Activated CD8-positive, alpha-beta memory T cell treated with anti-CD3 and anti-CD28 coated beads for 4 hours (primary cell): Measurements from ENCODE around the gene SELENOS.

Source experiments
- DNase-seq, 2 donors: peaks; one replicate each; pipeline ENCODE4 v3.0.0-alpha.2; 2020; ENCODE audit warnings: low read depth in 2 of 2

SELENOS gene

DNA sequence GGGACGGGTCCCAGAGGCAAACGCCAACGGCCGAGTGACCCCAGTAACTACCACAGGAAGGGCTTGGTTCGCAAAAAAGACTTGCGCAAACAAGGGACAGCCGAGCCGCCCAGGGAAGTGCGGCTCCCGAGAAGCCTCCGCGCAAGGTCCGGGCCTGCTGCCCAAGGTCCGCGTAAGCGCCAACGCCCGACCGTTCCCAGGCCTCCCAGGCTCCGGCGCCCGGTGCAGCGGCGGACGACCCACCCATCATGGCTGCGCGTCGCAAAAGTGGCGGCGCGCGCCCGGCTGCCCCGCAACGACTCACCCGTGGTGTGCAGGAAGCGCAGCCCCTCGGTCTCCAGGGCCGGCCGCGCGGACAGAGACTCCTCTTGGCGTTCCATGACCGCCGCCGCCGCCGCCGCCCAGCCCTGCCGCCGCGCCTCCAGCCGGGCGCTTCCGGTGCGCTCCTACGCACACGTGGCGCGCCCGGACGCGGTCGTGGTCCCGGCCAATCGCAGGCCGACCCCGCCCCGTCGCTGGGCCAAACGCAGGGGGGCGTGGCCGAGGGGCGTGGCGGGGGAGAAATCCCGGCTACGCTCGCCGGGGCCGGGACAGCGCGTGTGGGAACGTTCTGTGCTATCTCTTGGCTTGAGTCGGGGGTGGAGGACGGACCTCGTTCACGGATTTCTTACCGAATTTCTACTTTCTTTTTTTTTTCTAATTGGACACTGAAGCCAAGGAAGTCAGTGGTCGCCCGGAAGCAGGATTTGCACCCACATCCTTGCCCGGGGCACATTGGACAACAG, at the start of gene SELENOS:
SELENOS (minus strand) TSS at position 448 of the 785 bp plus-strand sequence; CDS start at position 380, 68 bp downstream.
- DNase-seq: peak; percentile 65 to 75

GRCh38 chr15:101326462-101327146, 49.3 kb upstream of the SELENOS start:
- DNase-seq: no peak

DNA sequence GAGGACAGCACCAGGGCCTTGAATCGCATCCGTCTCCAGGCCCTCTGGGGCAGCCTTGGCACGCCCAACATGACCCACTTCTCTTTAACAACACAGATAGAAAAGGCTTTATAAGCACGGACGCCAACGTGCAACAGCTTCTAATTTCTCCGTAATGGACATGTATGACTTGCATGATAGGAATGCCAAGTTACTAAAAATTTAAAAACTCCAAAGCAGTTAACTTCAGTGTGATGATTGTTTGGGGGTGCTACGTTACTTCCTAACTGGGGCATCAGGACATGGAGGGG, 48.7 kb upstream of the SELENOS start:
- no peak for DNase-seq

- DNase-seq: no peak
These were observed 48.2 kb upstream of the SELENOS start for GRCh38 chr15:101325263-101326025.

GRCh38 chr15:101324524-101325177, 47.4 kb upstream of the SELENOS start:
- no peak for DNase-seq

DNA sequence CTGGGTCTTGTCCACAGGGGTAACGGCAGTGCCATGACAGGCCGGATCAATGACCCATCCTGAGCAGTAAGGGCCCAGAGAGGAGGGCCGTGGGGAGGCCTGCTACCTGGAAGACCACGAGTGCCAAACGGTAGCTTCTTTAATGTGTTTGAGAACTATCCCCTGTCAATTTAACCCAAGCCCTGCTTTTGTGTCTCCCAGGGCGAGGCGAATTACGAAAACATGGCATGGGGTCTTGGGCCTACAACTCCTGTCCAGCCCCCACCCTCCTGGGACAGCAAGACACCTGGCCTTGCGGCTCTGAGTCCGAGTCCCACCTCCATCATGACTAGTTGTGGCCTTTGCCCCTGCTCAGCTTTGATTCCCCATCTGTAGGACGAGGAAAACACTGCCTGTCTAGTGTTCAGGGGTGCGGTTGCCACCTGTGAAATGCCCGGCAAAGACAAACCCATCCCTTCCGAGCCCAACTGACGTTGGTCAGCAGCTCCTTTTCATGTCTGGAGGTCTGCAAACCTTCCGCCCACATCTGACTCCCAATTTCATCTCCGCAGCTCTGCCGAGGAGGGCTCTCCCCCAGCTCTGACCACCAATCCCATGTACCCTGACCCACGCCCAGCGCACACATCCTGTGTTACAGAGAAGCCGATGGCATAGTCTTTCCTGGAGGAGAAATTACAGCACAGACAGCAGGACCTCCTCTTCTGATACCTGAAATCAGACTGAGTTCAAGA, 46.7 kb upstream of the SELENOS start:
- DNase-seq: no peak

DNA sequence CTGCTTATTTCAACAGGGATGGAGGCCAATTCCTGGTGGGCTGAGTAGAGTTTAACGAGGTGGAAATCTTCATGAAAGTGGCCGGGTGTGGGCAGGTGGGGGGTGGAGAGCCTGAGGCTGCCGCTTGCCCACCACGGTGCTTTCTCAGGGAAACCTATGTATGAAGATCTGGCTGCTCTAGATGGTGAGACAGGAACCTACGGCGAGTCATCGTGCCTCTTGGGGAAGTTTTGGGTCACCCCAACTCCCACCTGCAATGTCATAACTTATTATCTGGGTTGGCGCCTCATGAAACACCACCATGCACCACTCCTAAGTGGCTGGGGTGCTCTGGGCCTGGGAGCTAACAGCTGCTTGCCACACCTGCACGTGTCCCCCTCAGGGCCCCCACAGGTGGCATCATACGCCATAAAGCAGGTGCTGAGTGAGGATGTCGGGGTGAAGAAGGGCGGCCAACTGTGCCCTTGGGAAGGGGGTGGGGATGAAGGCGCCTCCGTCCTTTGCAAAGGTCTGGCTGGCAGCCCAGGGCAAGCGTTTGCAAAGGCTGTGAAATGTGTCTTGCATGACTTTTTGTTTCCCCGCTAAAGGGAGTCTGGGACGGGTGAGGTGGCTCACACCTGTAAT, 45.7 kb upstream of the SELENOS start:
- no peak for DNase-seq

DNA sequence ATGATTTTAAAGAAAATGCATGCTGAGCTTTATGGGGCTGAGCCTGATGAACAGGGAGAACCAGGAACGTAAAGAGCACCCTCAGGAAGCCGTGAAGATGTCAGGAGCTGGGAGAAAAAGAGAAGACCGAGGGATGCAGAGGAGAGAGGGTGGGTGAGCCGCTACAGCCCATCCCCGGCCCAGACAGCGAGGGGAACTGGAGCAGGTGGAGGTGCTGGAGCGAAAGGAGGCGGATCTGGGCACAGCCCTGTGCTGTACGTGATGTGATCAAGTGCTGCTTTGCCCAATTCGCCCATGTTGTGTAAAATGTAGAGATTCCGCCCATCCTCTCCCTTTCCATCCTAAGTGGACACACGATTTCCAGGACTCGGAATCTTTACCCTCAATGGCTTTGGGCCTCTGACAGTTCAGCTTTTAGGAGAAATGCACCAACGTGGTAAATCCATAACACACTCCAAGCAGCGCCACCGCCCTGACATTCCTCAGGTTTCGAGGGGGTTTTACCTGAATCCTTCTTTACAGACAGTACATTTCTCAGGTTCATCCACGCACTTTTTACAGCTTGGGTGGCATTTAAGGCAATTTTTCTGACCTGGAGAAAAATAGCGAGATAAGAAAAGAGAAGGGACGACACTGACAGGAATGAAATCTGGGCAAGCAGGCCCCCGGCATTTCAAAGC, 44.9 kb upstream of the SELENOS start:
- no peak for DNase-seq

GRCh38 chr15:101320501-101321052, 43.3 kb upstream of the SELENOS start:
- peak; percentile 26 to 38 for DNase-seq

DNA sequence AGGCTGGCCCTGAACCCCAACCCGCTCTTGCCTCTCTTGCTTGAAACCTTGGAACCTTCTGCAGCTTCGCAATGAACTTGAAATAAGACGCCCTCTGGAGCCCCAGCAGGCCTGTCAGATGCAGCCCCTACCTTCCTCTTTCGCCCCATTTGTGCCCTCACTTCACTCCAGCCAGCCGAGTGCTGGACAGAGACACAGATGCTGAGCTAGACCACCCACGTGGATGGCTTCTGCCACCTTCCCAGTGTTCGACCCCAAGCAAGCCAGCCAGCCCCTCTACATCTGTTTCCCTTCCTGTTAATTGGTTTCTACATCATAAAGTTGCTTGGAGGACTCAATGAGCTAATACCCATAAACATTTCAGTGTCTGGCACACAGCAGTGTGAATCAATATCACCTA, 41.6 kb upstream of the SELENOS start:
- DNase-seq: no peak

GRCh38 chr15:101318147-101318819, 41.0 kb upstream of the SELENOS start:
- no peak for DNase-seq

- no peak for DNase-seq
These were observed 40.1 kb upstream of the SELENOS start for GRCh38 chr15:101317336-101317872.

GRCh38 chr15:101316529-101316928, 39.2 kb upstream of the SELENOS start:
- DNase-seq: no peak

- DNase-seq: no peak
These were observed 38.5 kb upstream of the SELENOS start for GRCh38 chr15:101315736-101316135.

GRCh38 chr15:101314336-101315125, 37.2 kb upstream of the SELENOS start:
- DNase-seq: no peak

DNA sequence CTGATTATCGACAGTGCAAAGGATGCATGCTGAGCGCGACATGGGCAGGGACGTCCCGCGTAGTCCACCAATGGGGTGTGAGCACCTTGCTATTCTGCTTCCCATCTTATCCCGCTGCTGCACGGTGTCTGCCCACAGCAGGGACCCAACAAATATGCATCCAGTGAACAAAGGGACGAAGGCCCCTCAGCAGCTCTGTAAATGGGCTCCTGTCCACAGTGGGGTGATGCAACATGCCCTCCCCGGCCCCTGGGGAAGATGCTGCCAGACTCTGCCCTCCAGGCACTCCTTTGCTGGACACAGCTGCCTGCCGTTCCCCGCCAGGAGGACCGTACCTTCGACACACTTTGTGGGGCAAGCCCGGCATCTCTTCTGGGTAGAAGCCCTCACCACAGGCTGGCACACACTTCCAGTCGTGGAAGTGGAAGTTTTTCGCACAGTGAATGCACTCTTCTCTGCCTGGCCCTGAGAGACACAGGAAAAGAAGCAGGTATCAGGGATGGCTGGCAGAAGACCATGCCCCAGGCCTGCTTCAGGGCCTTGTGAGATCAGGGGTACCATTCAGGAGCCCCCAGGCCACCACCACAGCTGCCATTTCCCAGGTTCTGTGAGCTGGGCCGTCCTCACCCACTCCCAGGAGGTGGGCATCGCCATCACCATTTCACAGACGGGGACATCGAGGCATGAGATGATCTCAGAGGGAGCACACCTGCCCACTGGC, 35.9 kb upstream of the SELENOS start:
- no peak for DNase-seq

- DNase-seq: no peak
These were observed 33.2 kb upstream of the SELENOS start for GRCh38 chr15:101310508-101310907.

- DNase-seq: no peak
These were observed 32.8 kb upstream of the SELENOS start for GRCh38 chr15:101310161-101310480.
